Mesenchymal stem cell (in vitro differentiated cells and primary cell): ENCODE results near the gene SIPA1L3.
A peak's percentile ranks its signal among the peaks of the same experiment; 100 is the strongest.

Experiments used
- DNase-seq: peaks from one replicate; pipeline ENCODE4 v3.0.0-alpha.2; 2013
- H2AFZ ChIP-seq: one replicate; pipeline ENCODE4 v1.6.1; 2013; ENCODE audit warnings: low read depth, mild to moderate bottlenecking, control low read depth, inconsistent platforms, low read length, moderate library complexity
- H2AK5ac ChIP-seq: 2 replicates; pipeline ENCODE4 v1.6.1; 2013; ENCODE audit warnings: low read length, moderate library complexity, mild to moderate bottlenecking, inconsistent platforms; ENCODE audit not compliant: severe bottlenecking
- H2BK120ac ChIP-seq: one replicate; pipeline ENCODE4 v1.6.1; 2013; ENCODE audit warnings: low read depth, mild to moderate bottlenecking, inconsistent platforms, low read length, moderate library complexity
- H2BK12ac ChIP-seq, 2 experiments: one replicate each; pipeline ENCODE4 v1.6.1; 2013; ENCODE audit warnings: inconsistent platforms in 2 of 2, low read length in 2 of 2, mild to moderate bottlenecking in 2 of 2, moderate library complexity in 2 of 2, control low read depth in 1 of 2
- H2BK15ac ChIP-seq: one replicate; pipeline ENCODE4 v1.6.1; 2013; ENCODE audit warnings: mild to moderate bottlenecking, low read depth, inconsistent platforms; ENCODE audit not compliant: poor library complexity, severe bottlenecking
- H2BK5ac ChIP-seq: 2 replicates; pipeline ENCODE4 v1.6.1; 2013; ENCODE audit warnings: low read depth, mild to moderate bottlenecking, low read length, control low read depth, inconsistent platforms; ENCODE audit not compliant: poor library complexity, severe bottlenecking
- H3K14ac ChIP-seq, 2 experiments: one replicate each; pipeline ENCODE4 v1.6.1; 2013; ENCODE audit warnings: inconsistent platforms in 2 of 2, low read length in 2 of 2, control low read depth in 1 of 2, mild to moderate bottlenecking in 1 of 2, moderate library complexity in 1 of 2
- H3K18ac ChIP-seq, 2 experiments: one replicate each; pipeline ENCODE4 v1.6.1; 2013; ENCODE audit warnings: inconsistent platforms in 2 of 2, low read length in 2 of 2, control low read depth in 1 of 2, low read depth in 1 of 2, mild to moderate bottlenecking in 1 of 2
- H3K23ac ChIP-seq, 2 experiments: one replicate each; pipeline ENCODE4 v1.6.1; 2013; ENCODE audit warnings: inconsistent platforms in 2 of 2, low read length in 2 of 2, mild to moderate bottlenecking in 2 of 2, moderate library complexity in 2 of 2, control low read depth in 1 of 2
- H3K27ac ChIP-seq: 2 replicates; pipeline ENCODE4 v1.5.1; 2013; ENCODE audit warnings: mild to moderate bottlenecking, moderate library complexity, low read length, control low read depth, inconsistent platforms; ENCODE audit not compliant: poor library complexity, severe bottlenecking
- H3K27me3 ChIP-seq, 2 experiments: 2 replicates each; pipeline versions ENCODE4 v1.6.1 to v1.7.0; 2013; ENCODE audit warnings: low read length in 2 of 2, mild to moderate bottlenecking in 2 of 2, moderate library complexity in 2 of 2, control low read depth in 1 of 2, inconsistent platforms in 1 of 2; ENCODE audit not compliant: control insufficient read depth in 1 of 2, insufficient read depth in 1 of 2
- H3K36me3 ChIP-seq, 2 experiments: 2 replicates each; pipeline versions ENCODE4 v1.6.1 to v1.7.0; 2013; ENCODE audit warnings: low read length in 2 of 2, control low read depth in 1 of 2, inconsistent platforms in 1 of 2, low read depth in 1 of 2, mild to moderate bottlenecking in 1 of 2; ENCODE audit not compliant: insufficient read depth in 2 of 2, control insufficient read depth in 1 of 2
- H3K4ac ChIP-seq, 2 experiments: one replicate each; pipeline ENCODE4 v1.6.1; 2013; ENCODE audit warnings: inconsistent platforms in 2 of 2, low read length in 2 of 2, mild to moderate bottlenecking in 2 of 2, moderate library complexity in 2 of 2, control low read depth in 1 of 2, low read depth in 1 of 2
- H3K4me1 ChIP-seq: 2 replicates; pipeline ENCODE4 v1.6.1; 2013; ENCODE audit warnings: low read depth, low read length, control low read depth; ENCODE audit not compliant: control insufficient read depth, insufficient read depth
- H3K4me2 ChIP-seq: 2 replicates; pipeline ENCODE4 v1.6.1; 2013; ENCODE audit warnings: low read length, mild to moderate bottlenecking, inconsistent platforms; ENCODE audit not compliant: poor library complexity, severe bottlenecking
- H3K4me3 ChIP-seq, 2 experiments: 2 replicates each; pipeline versions ENCODE4 v1.5.1 to v1.7.0; 2013; ENCODE audit warnings: low read length in 2 of 2, mild to moderate bottlenecking in 2 of 2, control low read depth in 1 of 2, low read depth in 1 of 2; ENCODE audit not compliant: insufficient read depth in 1 of 2
- H3K79me1 ChIP-seq: replicated peaks from 2 replicates; pipeline ENCODE4 v1.6.1; 2013; ENCODE audit warnings: mild to moderate bottlenecking, control low read depth, low read length, inconsistent platforms; ENCODE audit not compliant: poor library complexity, severe bottlenecking
- H3K9ac ChIP-seq: 2 replicates; pipeline ENCODE4 v1.7.0; 2013; ENCODE audit warnings: mild to moderate bottlenecking, low read length, moderate library complexity
- H3K9me3 ChIP-seq: 2 replicates; pipeline ENCODE4 v1.7.0; 2013; ENCODE audit warnings: mild to moderate bottlenecking, low read length; ENCODE audit not compliant: control insufficient read depth
- H4K8ac ChIP-seq: one replicate; pipeline ENCODE4 v1.6.1; 2013; ENCODE audit warnings: inconsistent platforms, mild to moderate bottlenecking, low read length, moderate library complexity
- H4K91ac ChIP-seq: one replicate; pipeline ENCODE4 v1.6.1; 2013; ENCODE audit warnings: mild to moderate bottlenecking, low read length, inconsistent platforms
- WGBS: methylation state at CpG from one replicate; pipeline ENCODE4 v1.1.7; 2013; ENCODE audit warnings: mixed read lengths; 5-methylcytosine and 5-hydroxymethylcytosine counted together

The SIPA1L3 gene

DNA sequence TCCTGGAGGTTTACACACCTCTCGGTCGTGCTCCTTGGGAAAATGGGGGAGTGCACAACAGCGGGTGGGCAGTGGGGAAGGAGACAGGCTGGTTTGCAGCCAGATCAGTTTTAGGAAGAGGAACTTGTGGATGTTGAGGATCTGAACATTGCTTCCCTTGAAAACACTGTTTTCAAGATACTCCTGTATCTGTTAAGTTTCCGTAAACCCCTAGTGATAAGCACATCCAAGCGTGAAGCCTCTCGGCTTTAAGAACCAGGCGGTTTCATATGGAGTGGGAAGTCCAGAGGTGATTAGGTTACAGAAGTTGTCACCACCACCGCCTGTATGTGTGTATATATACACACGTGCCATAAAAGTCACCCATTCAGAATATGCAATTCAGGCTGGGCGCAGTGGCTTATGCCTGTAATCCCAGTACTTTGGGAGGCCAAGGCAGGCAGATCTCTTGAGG, 47.4 kb downstream of the SIPA1L3 start:
- H2BK12ac ChIP-seq, result no peak overlapping the region
- H3K9ac ChIP-seq, result peak overlapping the region; percentile 35
- peaks cover 13% of the 10 kb centered on the region for H3K4me1 ChIP-seq
- no peak for DNase-seq
- H3K9me3 ChIP-seq, result no peaks in the 10 kb centered on the region
- WGBS, result 86% methylated on average over 10 of the region's 10 CpGs
- no peak overlapping the region for H3K4me3 ChIP-seq
- no peak overlapping the region for H2BK120ac ChIP-seq
- H3K14ac ChIP-seq, result no peak overlapping the region
- no peak overlapping the region for H4K91ac ChIP-seq
- no peak overlapping the region for H3K4me2 ChIP-seq
- no peak overlapping the region for H4K8ac ChIP-seq
- peak overlapping the region; percentile 11 for H2AFZ ChIP-seq
- H3K27ac ChIP-seq, result peak overlapping the region; percentile 88
- H3K79me1 ChIP-seq, result peaks cover 8% of the 10 kb centered on the region
- H3K23ac ChIP-seq, result no peak overlapping the region
- no peaks in the 10 kb centered on the region for H3K27me3 ChIP-seq
- peak overlapping the region; percentile 99 for H2AK5ac ChIP-seq
- no peak overlapping the region for H2BK15ac ChIP-seq
- no peak overlapping the region for H3K4ac ChIP-seq
- H2BK5ac ChIP-seq, result no peak overlapping the region
- no peak overlapping the region for H3K18ac ChIP-seq
- H3K36me3 ChIP-seq, result peaks cover 4 to 8% of the 10 kb centered on the region in 2 experiments

DNA sequence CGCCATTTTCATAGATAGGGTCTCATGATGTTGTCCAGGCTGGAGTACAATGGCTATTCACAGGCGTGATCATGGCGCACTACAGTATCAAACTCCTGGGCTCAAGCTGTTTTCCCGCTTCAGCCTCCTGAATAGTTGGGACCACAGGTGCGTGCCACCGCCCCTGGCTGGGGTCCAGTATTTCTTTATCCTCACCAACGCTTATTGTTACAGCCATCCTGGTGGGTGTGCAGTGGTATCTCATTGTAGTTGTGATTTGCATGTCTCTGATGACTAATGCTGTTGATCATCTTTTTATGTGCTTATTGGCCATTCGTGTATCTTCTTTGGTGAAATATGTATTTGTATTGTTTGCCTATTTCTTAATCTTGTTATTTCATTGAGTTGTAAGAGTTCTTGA, 49.0 kb downstream of the SIPA1L3 start:
- H3K4ac ChIP-seq, result no peak overlapping the region
- no peak overlapping the region for H3K23ac ChIP-seq
- H3K36me3 ChIP-seq, result no peaks in the 10 kb centered on the region
- no peak overlapping the region for H3K4me3 ChIP-seq
- H3K9me3 ChIP-seq, result no peaks in the 10 kb centered on the region
- no peak overlapping the region for H2BK12ac ChIP-seq
- H3K4me1 ChIP-seq, result peaks cover 13% of the 10 kb centered on the region
- no peak overlapping the region for H3K4me2 ChIP-seq
- no peak for DNase-seq
- peaks cover 5% of the 10 kb centered on the region for H3K79me1 ChIP-seq
- H4K8ac ChIP-seq, result no peak overlapping the region
- peak overlapping the region; percentile 80 for H2AK5ac ChIP-seq
- WGBS, result 93% methylated on average over 8 of the region's 8 CpGs
- H2AFZ ChIP-seq, result no peak overlapping the region
- no peak overlapping the region for H2BK15ac ChIP-seq
- no peak overlapping the region for H3K27ac ChIP-seq
- H2BK5ac ChIP-seq, result no peak overlapping the region
- H3K27me3 ChIP-seq, result no peaks in the 10 kb centered on the region
- H3K14ac ChIP-seq, result no peak overlapping the region
- no peak overlapping the region for H4K91ac ChIP-seq
- no peak overlapping the region for H3K18ac ChIP-seq
- no peak overlapping the region for H2BK120ac ChIP-seq
- no peak overlapping the region for H3K9ac ChIP-seq

DNA sequence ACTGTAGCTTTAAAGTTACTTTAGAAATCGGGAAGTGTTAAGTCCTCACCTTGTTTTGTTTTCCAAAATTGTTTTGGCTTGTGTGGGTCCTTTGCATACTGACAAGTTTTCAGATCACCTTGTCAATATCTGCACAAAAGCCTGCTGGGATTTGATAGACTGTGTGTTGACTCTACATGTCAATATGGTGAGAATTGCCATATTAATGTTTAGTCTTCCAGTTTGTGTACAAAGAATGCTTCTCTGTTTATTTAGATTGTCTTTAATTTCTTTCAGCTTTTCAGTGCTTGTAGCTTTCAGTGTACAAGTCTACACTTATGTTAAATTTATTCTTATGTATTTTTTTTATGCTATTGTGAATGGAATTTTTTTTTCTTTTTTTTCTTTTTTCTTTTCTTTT, 50.2 kb downstream of the SIPA1L3 start:
- H3K18ac ChIP-seq, result no peak overlapping the region
- no peak overlapping the region for H2BK120ac ChIP-seq
- H3K79me1 ChIP-seq, result peaks cover 2% of the 10 kb centered on the region
- no peak overlapping the region for H3K14ac ChIP-seq
- H3K4ac ChIP-seq, result no peak overlapping the region
- WGBS, result 100% methylated on average over 1 of the region's 1 CpG
- no peak overlapping the region for H3K27ac ChIP-seq
- no peak for DNase-seq
- H2BK5ac ChIP-seq, result no peak overlapping the region
- no peak overlapping the region for H4K8ac ChIP-seq
- peaks cover 13% of the 10 kb centered on the region for H3K4me1 ChIP-seq
- no peak overlapping the region for H2BK15ac ChIP-seq
- H2AK5ac ChIP-seq, result no peak overlapping the region
- no peak overlapping the region for H2BK12ac ChIP-seq
- H3K36me3 ChIP-seq, result no peaks in the 10 kb centered on the region
- H3K27me3 ChIP-seq, result no peaks in the 10 kb centered on the region
- no peak overlapping the region for H3K9ac ChIP-seq
- H3K23ac ChIP-seq, result no peak overlapping the region
- H3K4me2 ChIP-seq, result no peak overlapping the region
- H3K9me3 ChIP-seq, result peaks cover 7% of the 10 kb centered on the region
- H4K91ac ChIP-seq, result no peak overlapping the region
- no peak overlapping the region for H2AFZ ChIP-seq
- no peak overlapping the region for H3K4me3 ChIP-seq

DNA sequence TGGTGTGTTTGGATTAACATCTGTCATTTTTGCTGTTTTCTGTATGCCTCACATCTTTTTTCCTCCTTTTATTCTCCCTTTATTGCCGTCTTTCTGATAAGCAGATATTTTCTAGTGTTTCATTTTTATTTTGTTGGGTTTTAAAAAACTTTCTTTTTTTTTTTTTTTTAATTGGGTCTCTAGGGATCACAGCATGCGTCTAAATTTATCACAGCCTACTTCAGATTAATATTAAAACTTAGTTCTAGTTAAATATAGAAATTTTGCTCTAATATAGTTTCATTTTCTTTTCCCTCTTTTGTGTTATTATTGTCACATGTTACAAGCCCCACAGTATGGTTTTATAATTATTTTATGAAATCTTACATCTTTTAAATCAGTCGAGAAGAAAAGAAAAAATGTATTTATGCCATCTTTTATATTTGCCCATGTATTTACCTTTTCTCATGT, 52.7 kb downstream of the SIPA1L3 start:
- no peak overlapping the region for H3K4me2 ChIP-seq
- H2AK5ac ChIP-seq, result no peak overlapping the region
- H3K27me3 ChIP-seq, result no peaks in the 10 kb centered on the region
- H3K18ac ChIP-seq, result no peak overlapping the region
- H2BK120ac ChIP-seq, result no peak overlapping the region
- no peak overlapping the region for H2BK5ac ChIP-seq
- no CpG with 5 or more reads among the region's 3 CpGs for WGBS
- no peaks in the 10 kb centered on the region for H3K36me3 ChIP-seq
- no peak overlapping the region for H2BK15ac ChIP-seq
- no peak overlapping the region for H3K14ac ChIP-seq
- no peak overlapping the region for H2AFZ ChIP-seq
- no peak overlapping the region for H2BK12ac ChIP-seq
- H3K27ac ChIP-seq, result no peak overlapping the region
- H3K23ac ChIP-seq, result no peak overlapping the region
- peaks cover 2% of the 10 kb centered on the region for H3K79me1 ChIP-seq
- no peak overlapping the region for H3K4me3 ChIP-seq
- H3K9me3 ChIP-seq, result peaks cover 7% of the 10 kb centered on the region
- peaks cover 17% of the 10 kb centered on the region for H3K4me1 ChIP-seq
- no peak for DNase-seq
- no peak overlapping the region for H3K4ac ChIP-seq
- H3K9ac ChIP-seq, result peak overlapping the region; percentile 10
- no peak overlapping the region for H4K8ac ChIP-seq
- H4K91ac ChIP-seq, result no peak overlapping the region
